HG03565 (cell line): ENCODE results near the gene KIF24.
"Not testable (repeated sequence)": the region's sequence is repeated elsewhere in the genome, so short reads cannot be mapped to it uniquely, and the experiment has no call there.

Source experiments
- ATAC-seq: cut with Tn5 transposase; IDR thresholded peaks from one replicate; pipeline ENCODE4 v1.9.1; 2021; ENCODE audit warnings: mild to moderate bottlenecking, moderate library complexity; ENCODE audit not compliant: unreplicated experiment

KIF24 gene

DNA sequence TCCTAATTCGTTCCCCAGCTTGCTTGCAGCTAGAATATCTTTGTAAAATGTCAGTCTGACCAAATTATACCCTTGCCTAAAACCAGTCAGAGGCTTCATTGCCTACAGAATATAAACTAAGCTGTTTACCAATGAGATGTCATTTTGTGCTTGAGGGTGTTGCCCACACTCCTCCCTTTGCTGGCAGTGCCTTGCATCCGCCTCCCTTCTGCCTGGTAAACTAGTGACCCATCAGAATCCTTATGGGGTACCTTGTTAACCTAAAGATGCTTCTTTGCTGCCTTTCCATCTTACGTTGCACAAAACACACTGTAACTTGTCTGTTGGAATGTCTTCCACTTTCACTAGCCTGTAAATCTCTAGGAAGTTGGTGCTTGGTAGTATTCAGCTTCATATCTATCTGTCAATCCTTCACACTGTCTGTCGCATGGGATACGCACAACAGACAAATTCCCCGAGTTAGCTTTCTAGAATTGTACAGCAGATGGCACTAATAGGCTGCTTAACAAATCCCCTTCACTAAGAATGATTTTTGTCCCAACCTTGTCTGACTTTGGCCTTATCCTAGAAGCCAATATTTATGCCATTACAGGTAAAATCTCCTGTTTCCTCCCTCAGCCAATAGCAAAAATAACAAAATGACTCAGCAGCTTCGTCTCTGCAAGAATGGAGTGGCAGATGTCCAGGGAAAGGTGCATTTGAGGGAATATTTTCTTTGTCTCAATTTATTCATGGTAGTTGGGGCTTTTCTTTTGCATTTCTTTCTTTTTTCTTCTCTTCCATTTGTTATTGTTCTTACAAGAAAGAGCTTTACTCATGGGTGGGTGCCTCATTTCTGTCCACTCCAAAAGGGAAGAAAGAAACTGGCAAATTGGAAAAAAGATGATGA, 3.3 kb upstream of the KIF24 start:
- ATAC-seq, result no peak

GRCh38 chr9:34331196-34331595, 2.1 kb upstream of the KIF24 start:
- no peak for ATAC-seq

- ATAC-seq, result no peak
These were observed 525 bp downstream of the KIF24 start for GRCh38 chr9:34328500-34328986.

GRCh38 chr9:34326690-34327089, 2.4 kb downstream of the KIF24 start:
- ATAC-seq, result no peak

- ATAC-seq, result no peak
These were observed 6.0 kb downstream of the KIF24 start for GRCh38 chr9:34322899-34323591.

GRCh38 chr9:34321451-34321850, 7.6 kb downstream of the KIF24 start:
- ATAC-seq, result no peak

GRCh38 chr9:34318163-34318790, 10.8 kb downstream of the KIF24 start:
- no peak for ATAC-seq

- ATAC-seq, result no peak
These were observed 11.6 kb downstream of the KIF24 start for GRCh38 chr9:34317436-34317835.

DNA sequence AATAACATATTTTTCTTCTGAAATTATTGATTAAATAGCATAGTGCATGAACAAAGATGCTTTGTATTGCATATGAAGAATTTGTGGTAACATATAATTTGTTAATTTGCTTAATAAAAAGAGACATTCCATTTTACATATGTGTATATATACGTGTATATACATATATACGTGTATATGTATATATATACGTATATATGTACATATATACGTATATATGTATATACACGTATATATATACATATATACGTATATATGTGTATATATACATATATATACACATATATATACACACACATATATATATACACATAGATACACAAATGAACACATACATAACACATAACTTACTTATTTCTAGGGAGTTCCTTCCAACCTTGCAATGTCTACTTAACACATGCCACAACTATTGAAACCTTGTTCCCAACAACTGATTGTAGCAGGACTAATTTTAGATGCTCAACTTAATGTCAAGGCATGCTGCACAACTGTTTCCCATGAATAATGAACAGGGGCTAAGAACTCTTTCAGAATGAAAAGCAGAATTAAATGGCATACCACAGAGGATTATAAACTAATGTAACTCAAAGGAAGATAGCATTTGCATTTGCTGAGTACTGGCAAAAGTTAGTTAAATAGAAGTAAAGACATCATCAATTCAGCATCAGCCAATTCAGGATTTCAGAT, 17.4 kb downstream of the KIF24 start:
- no peak for ATAC-seq

DNA sequence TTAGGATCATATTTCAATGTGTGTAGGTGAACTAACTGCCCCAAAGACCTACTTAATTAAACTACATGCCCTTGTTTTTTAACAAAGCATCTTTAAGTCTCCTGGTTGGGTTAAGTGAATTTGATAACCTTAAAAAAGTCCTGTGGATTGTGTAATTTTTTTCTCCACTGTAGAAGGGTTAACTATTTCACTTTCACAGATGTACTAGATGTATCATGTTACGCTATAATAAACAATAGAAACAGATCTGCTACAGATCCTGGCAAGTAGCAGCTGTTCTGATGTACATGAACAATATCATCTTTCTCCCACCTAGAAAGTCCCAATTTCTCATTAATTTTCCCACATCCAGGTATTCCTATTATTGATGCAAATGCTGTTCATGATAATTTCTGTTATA, 18.9 kb downstream of the KIF24 start:
- no peak for ATAC-seq

- ATAC-seq, result not testable (repeated sequence)
These were observed 20.8 kb downstream of the KIF24 start for GRCh38 chr9:34308316-34308715.

DNA sequence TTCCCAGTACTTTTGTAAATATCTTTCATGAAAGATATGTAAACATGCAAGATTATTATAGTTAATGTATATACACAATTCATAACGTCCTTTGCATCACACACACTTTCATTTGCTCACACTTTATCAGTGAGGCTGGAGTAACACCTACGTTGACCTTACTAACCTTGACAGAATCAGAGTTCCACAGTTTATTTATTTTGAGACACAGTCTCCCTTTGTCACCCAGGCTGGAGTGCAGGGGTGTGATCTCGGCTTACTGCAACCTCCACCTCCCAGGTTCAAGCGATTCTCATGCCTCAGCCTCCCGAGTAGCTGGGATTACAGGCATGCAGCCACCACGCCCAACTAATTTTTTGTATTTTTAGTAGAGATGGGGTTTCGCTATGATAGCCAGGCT, 28.0 kb downstream of the KIF24 start:
- not testable (repeated sequence) for ATAC-seq

- no peak for ATAC-seq
These were observed 36.5 kb downstream of the KIF24 start for GRCh38 chr9:34292552-34292951.

GRCh38 chr9:34291423-34291822, 37.6 kb downstream of the KIF24 start:
- no peak for ATAC-seq

- no peak for ATAC-seq
These were observed 38.0 kb downstream of the KIF24 start for GRCh38 chr9:34291023-34291422.

DNA sequence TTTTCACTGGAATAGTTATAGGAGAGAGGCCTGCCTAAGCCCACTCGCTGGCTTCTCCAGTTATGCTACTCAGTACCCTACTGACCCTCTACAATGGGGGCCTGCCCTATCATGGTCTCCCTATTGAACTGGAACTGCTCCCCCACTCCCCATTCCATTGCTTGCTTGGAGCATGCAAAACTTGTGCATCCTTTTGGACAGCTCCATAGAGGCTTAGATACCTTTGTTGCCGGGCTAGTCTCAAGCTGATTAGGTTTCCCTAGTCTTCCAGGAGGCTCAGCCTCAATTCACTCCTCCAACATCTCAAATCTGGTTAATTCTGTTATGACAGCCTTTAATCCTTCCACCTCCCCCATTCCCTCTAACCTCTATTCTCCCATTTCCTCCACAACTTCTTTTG, 39.9 kb downstream of the KIF24 start:
- no peak for ATAC-seq

DNA sequence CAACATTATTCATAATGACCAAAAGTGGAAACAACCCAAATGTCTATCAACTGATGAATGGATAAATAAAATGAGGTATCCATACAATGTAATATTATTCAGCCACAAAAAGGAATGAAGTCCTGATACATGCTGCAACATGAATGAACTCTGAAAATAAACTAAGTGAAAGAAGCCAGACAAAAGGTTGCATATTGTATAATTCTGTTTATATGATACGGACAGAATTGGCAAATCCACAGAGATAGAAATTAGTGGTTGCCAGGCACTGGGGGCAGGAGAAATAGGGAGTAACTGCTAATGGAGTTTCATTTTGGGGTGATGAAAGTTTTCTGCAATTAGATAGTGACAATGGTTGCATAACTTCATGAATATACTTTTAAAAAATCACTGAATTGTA, 47.0 kb downstream of the KIF24 start:
- ATAC-seq, result no peak

DNA sequence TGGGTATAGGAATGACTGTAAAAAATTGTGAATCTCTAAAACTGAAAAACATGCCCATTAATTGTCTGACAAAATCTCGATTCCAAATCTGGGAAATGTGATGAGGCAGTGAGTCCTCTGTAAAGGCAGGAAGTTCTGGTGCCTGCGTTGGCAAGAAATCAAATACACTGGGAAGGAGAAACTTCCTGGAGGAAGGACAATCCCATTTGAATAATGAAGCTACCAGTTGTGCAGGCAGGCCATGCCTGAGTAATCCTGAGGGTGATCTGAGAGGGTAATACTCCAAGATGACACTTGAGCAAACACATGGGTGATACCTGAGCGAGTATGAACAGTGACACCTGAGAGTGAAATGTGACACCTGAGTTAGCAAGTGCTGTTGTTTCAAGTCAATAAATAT, 49.7 kb downstream of the KIF24 start:
- ATAC-seq, result no peak
